Prostate gland (tissue), 2 donors: Measurements from ENCODE around the gene RNASEL. TPM values are rescaled to one million over a fixed set of nuclear protein-coding genes. Genes with fewer than 3 reads are reported as not detected.

Experiments
- DNase-seq: peaks from one replicate; pipeline ENCODE4 v3.0.0-alpha.2; 2019; ENCODE audit warnings: low spot score
- H3K27ac ChIP-seq, 2 donors: fragments of 200-600 bp; sonication (generic); 2 replicates each; pipeline ENCODE4 v1.5.1; 2017 to 2019
- H3K27me3 ChIP-seq: fragments of 200-600 bp; sonication (generic); replicated peaks from 2 replicates; pipeline ENCODE4 v1.5.1; 2019; ENCODE audit not compliant: insufficient read depth
- H3K36me3 ChIP-seq, 2 donors: fragments of 200-600 bp; sonication (generic); 1 replicate in 1 of 2; 2 replicates in 1 of 2; pipeline versions ENCODE4 v1.5.1 to v1.8.1; 2017 to 2019
- H3K4me1 ChIP-seq: fragments of 200-600 bp; sonication (generic); replicated peaks from 2 replicates; pipeline ENCODE4 v1.5.1; 2019
- H3K4me3 ChIP-seq, 2 donors: fragments of 200-600 bp; sonication (generic); 2 replicates each; pipeline ENCODE4 v1.5.1; 2017 to 2019
- H3K9me3 ChIP-seq: fragments of 200-600 bp; sonication (generic); 2 replicates; pipeline ENCODE4 v1.5.1; 2017
- POLR2A ChIP-seq: fragments of 450-650 bp; IDR thresholded peaks from one replicate; pipeline ENCODE4 v1.6.1; 2016; ENCODE audit warnings: antibody characterized with exemption, mild to moderate bottlenecking
- POLR2AphosphoS5 ChIP-seq: sonication (generic); formaldehyde crosslinking; IDR thresholded peaks from one replicate; pipeline ENCODE4 v1.6.1; 2017; ENCODE audit warnings: antibody characterized with exemption
- WGBS: methylation state at CpG from one replicate; pipeline ENCODE4 v1.1.5; 2018; 5-methylcytosine and 5-hydroxymethylcytosine counted together
- intact Hi-C: fragments of 100-400 bp; cut with DNase I; formaldehyde crosslinking; loops from one replicate; pipeline ENCODE4 v1.14.2; 2022
- total RNA-seq, 2 donors: library from RNA; depleted of rRNA; stranded (reverse); fragments of >200 nt; gene quantifications; one replicate each; pipeline ENCODE4 v1.1.0, GENCODE V29; 2016
- TF ChIP-seq, protein P1 (sequence below), 4 experiments: fragments of 200-600 bp in 2 of 4; fragments of 450-650 bp in 2 of 4; sonication (generic) in 2 of 4; IDR thresholded peaks; 1 replicate in 3 of 4; 2 replicates in 1 of 4; pipeline ENCODE4 v1.5.1; 2016 to 2019; ENCODE audit warnings: antibody characterized with exemption in 4 of 4, mild to moderate bottlenecking in 2 of 4, moderate library complexity in 2 of 4

Gene RNASEL
- total RNA-seq, 2 donors from 2014 or later = 7.6 to 10.7 TPM

DNA sequence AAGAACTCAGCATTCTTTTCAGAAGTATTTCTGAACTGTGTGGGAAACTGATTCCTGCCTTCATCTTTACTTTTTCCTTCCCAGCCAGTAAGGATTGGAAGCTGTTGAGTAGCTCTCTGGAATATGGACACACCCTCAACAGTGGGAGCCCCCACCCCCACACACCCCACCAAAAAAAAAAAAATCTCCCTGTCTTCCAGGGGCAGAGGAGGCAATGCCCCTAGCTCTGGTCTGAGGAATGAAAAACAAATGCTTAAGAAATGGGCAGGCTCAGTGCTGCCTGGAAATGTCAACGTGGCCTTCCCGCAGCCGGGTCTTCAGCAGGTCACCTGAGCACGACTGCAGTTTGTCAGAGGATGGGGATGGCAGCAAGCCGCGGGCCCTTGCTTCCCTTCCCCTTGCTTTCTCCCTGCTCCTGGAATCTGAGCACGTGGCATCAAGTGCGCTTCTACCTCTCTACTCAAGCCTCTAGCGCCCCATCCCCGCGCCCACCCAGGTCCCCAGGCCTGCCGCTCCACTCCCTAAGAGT, 14.7 kb upstream of the RNASEL start:
- DNase-seq = no peak
- Histone ChIP-seq H3K4me3 (peak overlapping the region; percentile 11 to 23), H3K4me1 (no peaks in the 10 kb centered on the region), H3K36me3 (no peaks in the 10 kb centered on the region), H3K9me3 (no peaks in the 10 kb centered on the region), H3K27me3 (no peaks in the 10 kb centered on the region), H3K27ac (no peak overlapping the region)
- no peak for TF ChIP-seq POLR2AphosphoS5
- TF ChIP-seq, protein P1, sequence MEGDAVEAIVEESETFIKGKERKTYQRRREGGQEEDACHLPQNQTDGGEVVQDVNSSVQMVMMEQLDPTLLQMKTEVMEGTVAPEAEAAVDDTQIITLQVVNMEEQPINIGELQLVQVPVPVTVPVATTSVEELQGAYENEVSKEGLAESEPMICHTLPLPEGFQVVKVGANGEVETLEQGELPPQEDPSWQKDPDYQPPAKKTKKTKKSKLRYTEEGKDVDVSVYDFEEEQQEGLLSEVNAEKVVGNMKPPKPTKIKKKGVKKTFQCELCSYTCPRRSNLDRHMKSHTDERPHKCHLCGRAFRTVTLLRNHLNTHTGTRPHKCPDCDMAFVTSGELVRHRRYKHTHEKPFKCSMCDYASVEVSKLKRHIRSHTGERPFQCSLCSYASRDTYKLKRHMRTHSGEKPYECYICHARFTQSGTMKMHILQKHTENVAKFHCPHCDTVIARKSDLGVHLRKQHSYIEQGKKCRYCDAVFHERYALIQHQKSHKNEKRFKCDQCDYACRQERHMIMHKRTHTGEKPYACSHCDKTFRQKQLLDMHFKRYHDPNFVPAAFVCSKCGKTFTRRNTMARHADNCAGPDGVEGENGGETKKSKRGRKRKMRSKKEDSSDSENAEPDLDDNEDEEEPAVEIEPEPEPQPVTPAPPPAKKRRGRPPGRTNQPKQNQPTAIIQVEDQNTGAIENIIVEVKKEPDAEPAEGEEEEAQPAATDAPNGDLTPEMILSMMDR (IDR thresholded peaks at IDR 0.05) = no peak
- no peak for TF ChIP-seq POLR2A
- 9% methylated on average over 12 of the region's 12 CpGs for WGBS
- intact Hi-C loops = no loop called here

DNA sequence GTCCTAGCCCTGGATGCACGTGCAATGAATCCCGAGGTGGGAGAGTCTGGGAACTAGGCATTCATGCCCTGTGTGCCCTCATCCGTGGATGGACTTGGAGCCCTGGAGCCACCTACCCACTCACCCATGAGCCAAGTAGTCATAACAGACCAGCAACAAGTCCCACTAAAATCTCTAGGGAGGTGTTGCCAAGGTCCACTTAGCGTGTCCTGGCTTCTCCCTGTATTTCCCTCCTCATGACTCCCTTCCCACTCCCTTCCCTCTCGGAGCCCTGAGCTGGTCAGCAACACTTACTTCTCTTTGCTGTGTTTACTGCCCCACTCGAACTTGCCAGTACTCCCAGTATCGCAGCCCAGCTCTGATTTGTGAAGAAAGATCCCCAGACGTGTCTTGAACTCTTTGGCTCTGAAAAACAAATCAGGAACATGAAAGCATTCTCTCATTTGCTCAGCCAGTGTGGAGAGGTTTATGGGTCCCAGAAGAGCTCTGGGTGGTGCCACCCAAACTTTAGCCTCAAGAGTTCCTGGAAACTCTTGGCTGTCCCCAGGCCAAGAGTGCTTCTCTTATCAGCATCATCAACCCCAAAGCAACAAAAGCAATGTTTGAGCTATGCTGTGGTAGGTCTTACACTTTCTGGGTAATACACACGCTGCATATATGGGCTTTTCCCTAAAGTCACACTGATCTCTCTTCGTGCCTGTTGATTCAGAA, 14.0 kb upstream of the RNASEL start:
- no peaks in the 10 kb centered on the region for H3K27me3 ChIP-seq
- H3K36me3 ChIP-seq = no peaks in the 10 kb centered on the region
- TF ChIP-seq, protein P1 (IDR thresholded peaks at IDR 0.05) = no peak
- TF ChIP-seq POLR2AphosphoS5 (no peak), POLR2A (no peak)
- no peaks in the 10 kb centered on the region for H3K9me3 ChIP-seq
- no peaks in the 10 kb centered on the region for H3K4me1 ChIP-seq
- WGBS = 56% methylated on average over 10 of the region's 10 CpGs
- intact Hi-C loops = no loop called here
- no peak overlapping the region for H3K27ac ChIP-seq
- no peak overlapping the region for H3K4me3 ChIP-seq
- no peak for DNase-seq

DNA sequence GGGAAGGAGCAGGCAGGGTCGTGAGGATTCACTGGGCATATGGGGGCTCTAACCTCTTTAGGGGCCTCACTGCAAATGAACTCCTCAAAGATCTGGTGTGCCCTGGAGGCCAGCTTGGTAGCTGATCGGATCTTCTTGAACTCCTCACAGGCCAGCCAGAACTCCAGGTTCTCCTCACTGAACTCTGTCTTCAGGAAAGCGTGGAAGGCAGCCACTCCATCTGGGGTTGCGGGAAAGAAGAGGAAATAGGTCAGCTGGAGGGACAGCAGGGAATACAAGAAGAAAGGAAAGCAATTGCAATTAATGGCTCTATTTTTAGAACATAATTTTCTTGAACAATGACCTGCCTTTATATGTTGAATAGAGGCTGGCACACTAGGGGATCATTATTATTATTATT, 12.9 kb upstream of the RNASEL start:
- no peaks in the 10 kb centered on the region for H3K4me1 ChIP-seq
- H3K27ac ChIP-seq = no peak overlapping the region
- H3K36me3 ChIP-seq = no peaks in the 10 kb centered on the region
- no peak overlapping the region for H3K4me3 ChIP-seq
- WGBS = 68% methylated on average over 4 of the region's 4 CpGs
- H3K9me3 ChIP-seq = no peaks in the 10 kb centered on the region
- no peaks in the 10 kb centered on the region for H3K27me3 ChIP-seq
- DNase-seq = no peak
- intact Hi-C loops = loop anchor here (1.0 kb wide), 1 partner anchor 181 kb away; no protein-coding TSS in a partner anchor
- TF ChIP-seq, protein P1 (IDR thresholded peaks at IDR 0.05) = no peak
- TF ChIP-seq POLR2AphosphoS5 (no peak), POLR2A (no peak)

GRCh38 chr1:182601416-182601786, 12.3 kb upstream of the RNASEL start:
- Histone ChIP-seq H3K9me3 (no peaks in the 10 kb centered on the region), H3K27me3 (no peaks in the 10 kb centered on the region), H3K27ac (no peak overlapping the region), H3K4me1 (no peaks in the 10 kb centered on the region), H3K36me3 (no peaks in the 10 kb centered on the region), H3K4me3 (no peak overlapping the region)
- intact Hi-C loops = loop anchor here (1.0 kb wide), 1 partner anchor 182 kb away; no protein-coding TSS in a partner anchor
- TF ChIP-seq POLR2AphosphoS5 (peak; percentile 51), POLR2A (no peak)
- TF ChIP-seq, protein P1 (IDR thresholded peaks at IDR 0.05) = peak; percentile 93 to 99 (median 94)
- 20% methylated on average over 6 of the region's 6 CpGs for WGBS
- DNase-seq = peak; percentile 63
